Measurements from ENCODE around the gene DENND1B. TPM values are rescaled to one million over a fixed set of nuclear protein-coding genes. Genes with fewer than 3 reads are reported as not detected.
A peak's percentile ranks its signal among the peaks of the same experiment; 100 is the strongest.

The DENND1B gene
- total and polyA plus RNA-seq, 12 donors: 1.5 to 36.3 (median 23.1) TPM

DNA sequence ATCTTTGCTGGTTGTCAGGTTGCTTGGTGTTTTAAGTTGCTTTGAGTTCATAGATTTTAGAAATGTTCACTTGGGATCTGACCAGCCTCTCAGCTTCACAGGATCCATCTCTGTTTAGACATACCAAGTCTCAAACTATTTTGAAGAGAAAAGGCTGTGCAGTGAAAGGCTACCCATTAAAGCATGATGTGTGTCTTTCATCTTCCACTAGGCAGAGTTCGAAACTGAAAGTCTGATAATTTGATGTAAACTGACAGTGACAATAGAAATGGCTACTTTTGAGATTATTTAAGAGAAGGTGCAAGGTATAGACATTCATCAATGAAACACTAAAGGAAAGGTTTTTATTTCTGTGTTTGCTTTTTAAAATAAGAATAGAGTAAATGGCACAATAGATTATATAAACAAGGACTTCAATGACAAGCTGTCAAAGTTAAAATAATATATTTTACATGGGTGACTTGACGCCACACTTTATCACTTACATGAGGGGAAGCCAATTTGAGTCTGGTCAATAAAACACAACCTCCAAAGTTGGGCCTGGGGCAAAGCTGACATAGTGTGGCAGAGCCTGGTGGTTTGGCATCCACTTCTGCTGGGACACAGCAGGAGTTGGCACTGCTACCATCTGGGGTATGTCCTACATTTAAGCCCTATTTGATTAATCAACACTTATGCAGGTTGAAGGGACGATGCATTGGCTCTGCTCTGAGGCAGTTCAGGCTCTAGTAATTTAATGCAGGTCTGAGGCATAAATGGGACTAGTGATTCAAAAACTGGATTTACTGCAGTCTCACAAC, 309.6 kb downstream of the DENND1B start:
- Histone ChIP-seq H3K4me1 (peaks cover 0 to 10% (median 0%) of the 10 kb centered on the region in 9 donors), H3K36me3 (no peaks in the 10 kb centered on the region), H3K9me3 (no peaks in the 10 kb centered on the region), H3K27me3 (no peaks in the 10 kb centered on the region), H3K27ac (no peak overlapping the region), H3K4me3 (no peak overlapping the region)
- DNase-seq (no peak), ATAC-seq (no peak)
- TF ChIP-seq, protein P1, sequence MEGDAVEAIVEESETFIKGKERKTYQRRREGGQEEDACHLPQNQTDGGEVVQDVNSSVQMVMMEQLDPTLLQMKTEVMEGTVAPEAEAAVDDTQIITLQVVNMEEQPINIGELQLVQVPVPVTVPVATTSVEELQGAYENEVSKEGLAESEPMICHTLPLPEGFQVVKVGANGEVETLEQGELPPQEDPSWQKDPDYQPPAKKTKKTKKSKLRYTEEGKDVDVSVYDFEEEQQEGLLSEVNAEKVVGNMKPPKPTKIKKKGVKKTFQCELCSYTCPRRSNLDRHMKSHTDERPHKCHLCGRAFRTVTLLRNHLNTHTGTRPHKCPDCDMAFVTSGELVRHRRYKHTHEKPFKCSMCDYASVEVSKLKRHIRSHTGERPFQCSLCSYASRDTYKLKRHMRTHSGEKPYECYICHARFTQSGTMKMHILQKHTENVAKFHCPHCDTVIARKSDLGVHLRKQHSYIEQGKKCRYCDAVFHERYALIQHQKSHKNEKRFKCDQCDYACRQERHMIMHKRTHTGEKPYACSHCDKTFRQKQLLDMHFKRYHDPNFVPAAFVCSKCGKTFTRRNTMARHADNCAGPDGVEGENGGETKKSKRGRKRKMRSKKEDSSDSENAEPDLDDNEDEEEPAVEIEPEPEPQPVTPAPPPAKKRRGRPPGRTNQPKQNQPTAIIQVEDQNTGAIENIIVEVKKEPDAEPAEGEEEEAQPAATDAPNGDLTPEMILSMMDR (IDR thresholded peaks at IDR 0.05): no peak
- WGBS, 2 donors: 89 to 91% methylated on average over 3 of the region's 3 CpGs
- intact Hi-C loops (cut with DNase I): no loop called here

- TF ChIP-seq, protein P1 (IDR thresholded peaks at IDR 0.05): no peak
- H3K36me3 ChIP-seq: no peaks in the 10 kb centered on the region
- H3K27me3 ChIP-seq: no peaks in the 10 kb centered on the region
- DNase-seq (peak in 1 of 2 donors; percentile 7), ATAC-seq (peak in 7 of 8 donors; percentile 18 to 91 (median 71))
- no peaks in the 10 kb centered on the region for H3K4me1 ChIP-seq
- 29 to 43% methylated on average over 7 of the region's 7 CpGs for WGBS, 2 donors
- peak overlapping the region in 1 of 10 donors; percentile 26 for H3K27ac ChIP-seq
- intact Hi-C loops (cut with DNase I): no loop called here
- no peaks in the 10 kb centered on the region for H3K9me3 ChIP-seq
- H3K4me3 ChIP-seq: no peak overlapping the region
Observed at GRCh38 chr1:197464044-197464443, 311.2 kb downstream of the DENND1B start.

- intact Hi-C loops (cut with DNase I): no loop called here
- ATAC-seq: no peak
- Histone ChIP-seq H3K9me3 (no peaks in the 10 kb centered on the region), H3K27ac (no peak overlapping the region), H3K36me3 (no peaks in the 10 kb centered on the region), H3K4me1 (no peaks in the 10 kb centered on the region), H3K4me3 (no peak overlapping the region), H3K27me3 (no peaks in the 10 kb centered on the region)
- DNase-seq: no peak
- TF ChIP-seq, protein P1 (IDR thresholded peaks at IDR 0.05): no peak
Observed at GRCh38 chr1:197463142-197463541, 312.1 kb downstream of the DENND1B start.

DNA sequence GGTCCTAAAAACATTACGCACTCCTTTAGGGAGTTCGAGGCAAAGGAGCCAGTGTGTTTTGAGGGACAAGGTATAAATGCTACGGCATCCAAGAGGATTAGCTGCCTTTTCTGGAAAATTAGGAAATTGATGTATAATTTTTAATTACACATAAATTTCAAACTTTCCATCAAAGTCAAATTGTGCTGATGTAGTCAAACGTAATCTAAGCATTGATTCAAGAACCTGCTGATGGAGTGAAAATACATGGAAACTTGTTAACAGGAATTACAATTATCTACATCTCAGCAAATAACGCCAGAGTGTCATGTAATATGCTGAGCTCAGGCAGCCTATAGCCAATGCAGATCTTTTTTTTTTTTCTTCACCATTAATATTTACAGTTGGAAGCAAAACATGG, 312.7 kb downstream of the DENND1B start:
- no peak overlapping the region for H3K4me3 ChIP-seq
- no peak for DNase-seq
- no peaks in the 10 kb centered on the region for H3K9me3 ChIP-seq
- no peak overlapping the region for H3K27ac ChIP-seq
- no peaks in the 10 kb centered on the region for H3K27me3 ChIP-seq
- H3K4me1 ChIP-seq: no peaks in the 10 kb centered on the region
- TF ChIP-seq, protein P1 (IDR thresholded peaks at IDR 0.05): no peak
- no peaks in the 10 kb centered on the region for H3K36me3 ChIP-seq
- intact Hi-C loops (cut with DNase I): no loop called here
- no peak for ATAC-seq
- 87% methylated on average over 5 of the region's 5 CpGs for WGBS, 2 donors

Other genes starting within 250 kb of the DENND1B start
- 10 to 100 TPM in 1 of 10 donors, 1 to 10 TPM in 9; 2.9 to 10.7 (median 5.9) TPM for gene C1orf53, start 127.2 kb upstream of the DENND1B start, total RNA-seq
- 1 to 10 TPM; 3.6 to 7.8 TPM for gene C1orf53, start 127.2 kb upstream of the DENND1B start, polyA plus RNA-seq
- under 1 TPM in 9 of 10 donors, not detected in 1; 0.09 to 0.38 (median 0.23) TPM for gene LHX9, start 141.9 kb upstream of the DENND1B start, total RNA-seq
- under 1 TPM; 0.07 TPM for gene LHX9, start 141.9 kb upstream of the DENND1B start, polyA plus RNA-seq

Data from heart right ventricle (tissue), 16 donors.